NCI-H1105 treated with DMSO at 0.1 percent for 48 hours (cell line): ENCODE data around the gene TNIP3.
"Not testable (repeated sequence)": the region's sequence is repeated elsewhere in the genome, so short reads cannot be mapped to it uniquely, and the experiment has no call there.

Experiments
- DNase-seq: peaks from one replicate; lab custom pipeline; 2025; lab: John Stamatoyannopoulos, UW

Gene TNIP3

DNA sequence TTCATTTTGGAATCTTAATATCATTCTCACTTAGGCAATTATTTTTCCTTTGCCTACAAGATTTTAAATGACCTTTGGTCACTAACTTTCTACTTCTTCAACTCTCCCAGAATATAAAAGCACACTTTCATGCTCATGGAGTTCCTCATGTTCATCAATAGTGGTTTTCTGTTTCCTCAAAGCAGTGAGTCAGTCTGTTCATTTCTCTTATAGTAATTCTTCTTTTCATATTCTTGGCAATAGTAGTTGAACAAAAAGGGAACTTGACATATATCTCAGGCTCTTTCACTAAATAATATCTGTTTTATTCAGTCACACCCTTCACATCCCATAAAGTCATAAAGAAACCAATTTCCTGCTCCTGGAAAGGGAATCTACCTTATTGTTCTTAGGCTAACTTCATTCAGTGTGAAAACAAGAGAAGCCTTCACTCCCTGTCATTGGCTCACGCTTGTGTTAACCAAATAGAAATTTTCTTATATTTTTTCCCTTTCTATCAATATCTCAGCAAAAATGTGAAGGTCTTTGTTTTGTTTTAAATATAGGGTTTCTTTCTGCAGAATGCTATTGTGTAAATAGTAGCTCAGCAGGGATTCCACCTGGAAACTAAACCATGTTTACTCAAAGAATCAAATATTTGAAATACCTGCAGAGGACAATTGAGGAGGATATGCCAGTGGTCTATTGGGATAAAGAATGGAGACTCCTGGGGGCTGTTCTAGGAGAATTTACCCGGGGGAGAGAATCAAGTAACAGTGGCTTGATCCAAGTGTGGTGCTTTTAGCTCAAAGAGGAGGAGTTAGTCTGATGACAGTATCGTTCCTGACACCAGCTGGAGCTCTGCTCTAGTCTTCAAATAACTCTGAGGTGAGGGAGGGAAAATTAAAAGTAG, 13.4 kb upstream of the TNIP3 start:
- no peak for DNase-seq

DNA sequence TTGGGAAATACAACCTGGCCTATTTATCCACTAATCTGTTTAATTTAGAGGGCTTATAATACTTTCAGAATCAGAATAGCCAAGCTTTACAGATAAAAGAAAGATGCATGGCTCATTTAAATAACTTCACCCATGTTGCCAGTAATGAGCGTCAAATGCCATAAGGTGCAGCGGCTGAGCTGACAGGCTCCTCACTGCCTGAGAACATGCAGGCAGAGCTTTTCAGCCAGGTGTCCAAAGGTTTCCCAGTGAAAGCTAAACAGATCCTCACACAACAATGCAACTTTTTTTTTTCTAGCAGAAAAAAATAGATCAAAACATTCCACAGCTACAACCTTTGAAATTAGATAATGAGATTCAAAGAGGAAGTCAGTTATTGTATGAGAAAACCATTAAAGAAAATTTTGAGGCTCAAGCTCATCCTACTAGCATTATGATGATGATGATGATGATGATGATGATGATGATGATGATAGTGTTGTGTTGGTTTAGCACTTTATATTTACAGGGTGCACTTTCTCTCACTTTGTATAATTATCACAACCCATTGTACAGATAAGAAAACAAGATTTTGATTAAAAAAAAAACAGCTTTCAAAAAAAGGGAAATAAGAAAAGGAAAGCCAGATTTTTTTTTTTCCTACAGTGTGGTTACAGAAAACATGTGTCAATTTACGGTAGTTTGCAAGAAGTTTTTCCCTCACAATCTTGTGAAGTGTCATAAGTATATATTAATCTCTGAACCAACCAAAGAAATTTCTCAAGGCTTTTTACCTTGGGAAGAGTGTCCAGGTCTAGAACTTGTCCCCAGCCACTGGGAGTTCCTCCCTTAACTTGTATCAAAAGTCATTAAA, 12.2 kb upstream of the TNIP3 start:
- DNase-seq = no peak

DNA sequence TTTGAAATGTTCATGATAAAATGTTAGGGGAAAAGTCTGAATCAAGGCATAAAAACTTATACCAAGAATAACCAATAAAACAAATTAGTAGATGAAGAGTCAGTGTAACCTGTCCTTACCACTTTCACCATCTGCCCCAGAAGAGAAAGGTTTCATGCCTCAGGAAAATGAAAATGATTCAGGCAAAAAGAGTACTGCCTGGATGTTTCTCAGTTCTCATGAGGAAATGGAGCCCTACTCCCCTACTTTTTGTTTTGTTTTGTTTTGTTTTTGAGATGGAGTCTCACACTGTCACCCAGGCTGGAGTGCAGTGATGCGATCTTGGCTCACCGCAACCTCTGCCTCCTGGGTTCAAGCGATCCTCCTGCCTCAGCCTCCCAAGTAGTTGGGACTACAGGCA, 7.4 kb upstream of the TNIP3 start:
- not testable (repeated sequence) for DNase-seq

DNA sequence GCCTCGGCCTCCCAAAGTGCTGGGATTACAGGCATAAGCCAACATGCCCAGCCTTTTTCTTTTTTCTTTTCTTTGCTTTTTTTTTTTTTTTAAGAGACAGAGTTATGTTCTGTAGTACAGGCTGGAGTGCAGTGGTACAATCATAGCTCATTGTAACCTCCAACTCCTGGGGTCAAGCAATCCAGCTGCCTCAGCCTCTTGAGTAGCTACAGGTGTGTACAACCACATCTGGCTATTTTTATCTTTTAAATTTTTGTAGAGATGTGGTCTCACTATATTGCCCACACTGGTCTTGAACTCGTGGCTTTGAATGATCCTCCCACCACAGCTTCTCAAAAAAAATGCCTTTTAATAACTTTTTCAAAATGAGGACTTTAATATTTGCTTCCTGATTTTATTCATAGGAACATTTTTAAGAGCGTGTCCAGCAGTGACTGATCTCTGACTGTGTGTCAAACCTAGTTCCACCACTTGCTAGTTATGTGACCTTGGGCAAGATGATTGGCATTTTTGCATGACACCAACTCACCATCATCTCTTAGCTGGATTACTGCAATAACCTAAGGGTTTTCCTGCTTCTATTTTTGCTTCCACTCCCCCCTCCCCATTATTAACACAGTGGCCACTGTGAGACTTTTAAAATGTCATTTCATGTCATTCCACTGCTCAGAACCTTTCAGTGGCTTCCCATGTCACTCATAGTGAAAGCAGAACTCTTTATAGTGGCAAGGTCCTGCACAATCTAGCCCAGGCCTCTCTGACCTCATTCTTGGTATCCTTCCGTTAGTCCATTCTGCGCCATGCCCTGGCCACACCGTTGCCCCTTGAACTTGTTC, 4.5 kb upstream of the TNIP3 start:
- DNase-seq = no peak

DNA sequence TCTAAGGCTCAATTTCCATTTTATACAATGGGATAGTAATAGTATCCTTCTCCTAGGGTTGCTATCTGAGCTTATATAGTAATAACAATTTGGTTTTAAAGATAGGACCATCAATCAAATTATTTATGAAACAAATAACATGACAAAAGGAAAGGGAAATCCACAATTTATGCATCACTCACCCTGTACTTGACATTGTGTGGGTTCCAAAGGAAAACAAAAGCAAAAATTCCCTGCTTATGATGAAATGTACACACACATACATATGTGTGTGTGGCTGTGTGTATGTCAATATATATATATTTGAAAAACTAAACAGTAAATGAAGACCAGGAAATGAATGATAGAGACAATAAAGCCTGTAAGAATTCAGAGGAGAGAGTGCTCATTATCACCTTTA, 2.9 kb upstream of the TNIP3 start:
- DNase-seq = no peak

DNA sequence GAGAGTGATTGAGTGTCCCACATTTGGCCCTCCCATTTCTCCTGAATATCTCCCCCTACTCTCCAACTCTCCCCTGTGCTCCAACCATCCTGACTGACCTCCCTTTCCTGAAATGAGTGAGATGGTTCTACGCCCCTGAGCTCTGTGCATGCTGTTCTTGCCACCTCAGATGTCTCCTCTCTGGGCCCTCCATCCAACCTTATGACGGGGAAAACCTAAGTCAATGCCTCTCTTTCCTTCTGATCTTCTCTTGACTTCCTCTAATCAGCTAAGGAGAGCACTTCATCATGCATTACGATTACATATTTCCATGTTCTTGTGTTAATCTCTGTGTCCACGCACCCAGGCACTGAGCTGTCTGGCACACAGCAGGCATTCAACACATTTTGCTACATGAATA, 1.1 kb upstream of the TNIP3 start:
- no peak for DNase-seq

DNA sequence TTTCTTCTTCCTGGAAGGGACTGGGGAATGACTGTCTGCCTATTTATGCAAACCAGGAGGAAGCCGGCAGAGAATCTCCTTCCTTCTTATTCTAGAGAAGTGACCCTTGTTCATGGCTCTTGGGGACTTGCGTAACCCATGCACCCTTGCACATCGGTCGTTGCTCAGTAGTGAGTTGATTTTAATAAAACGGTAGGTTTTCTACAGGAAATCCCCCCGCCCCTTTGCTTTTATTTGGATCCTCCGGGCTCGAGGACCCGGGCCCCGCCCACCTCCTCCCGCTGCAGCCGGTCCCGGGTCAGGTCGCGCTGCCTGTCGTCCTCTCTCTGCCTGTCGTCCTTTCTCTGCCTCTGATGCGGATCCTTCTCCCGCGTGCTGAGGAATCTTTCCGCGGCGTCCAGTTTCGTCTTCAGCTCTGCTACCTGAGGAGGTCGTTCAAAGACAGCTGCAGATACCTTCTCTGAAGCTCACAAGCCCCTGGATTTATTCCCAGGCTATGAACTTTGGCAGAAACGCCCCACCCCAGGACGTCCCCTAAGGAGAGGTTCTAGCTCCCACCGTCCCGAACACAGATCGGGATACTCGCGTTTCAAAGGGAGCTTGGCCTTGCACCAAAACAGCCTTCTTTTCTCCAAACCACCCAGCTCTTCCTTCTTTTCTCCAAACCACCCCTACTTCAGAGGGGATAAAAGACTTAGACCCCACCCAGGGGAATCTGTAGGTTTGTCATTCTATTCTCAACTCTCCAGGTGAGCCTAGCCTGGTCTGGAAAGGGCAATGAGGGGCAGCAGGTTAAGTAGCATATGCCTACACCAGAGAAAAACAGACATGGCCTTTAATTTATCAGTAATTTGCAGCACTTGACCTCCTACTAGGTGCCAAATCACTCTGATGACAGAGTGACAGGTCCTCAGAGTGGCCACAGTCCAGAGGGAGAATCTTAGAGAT, 7.0 kb downstream of the TNIP3 start:
- DNase-seq = no peak

DNA sequence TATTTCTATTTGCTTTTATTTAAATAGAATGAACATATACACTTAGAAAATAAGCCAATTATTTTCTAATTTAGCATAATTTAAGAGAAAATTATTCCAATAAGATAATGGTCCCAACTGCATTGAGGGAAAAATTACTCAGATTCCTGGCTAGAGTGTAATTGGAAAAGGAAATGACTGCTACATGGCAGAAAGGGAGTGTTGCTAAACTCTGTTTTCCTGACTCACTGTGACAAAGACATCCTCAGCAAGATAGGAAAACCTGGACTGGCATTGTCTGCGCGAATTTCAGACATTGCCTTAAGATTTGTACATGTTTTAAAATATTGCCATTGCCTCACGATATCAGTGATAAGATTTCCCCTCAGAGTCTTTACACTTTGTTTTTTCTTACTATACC, 8.2 kb downstream of the TNIP3 start:
- no peak for DNase-seq

DNA sequence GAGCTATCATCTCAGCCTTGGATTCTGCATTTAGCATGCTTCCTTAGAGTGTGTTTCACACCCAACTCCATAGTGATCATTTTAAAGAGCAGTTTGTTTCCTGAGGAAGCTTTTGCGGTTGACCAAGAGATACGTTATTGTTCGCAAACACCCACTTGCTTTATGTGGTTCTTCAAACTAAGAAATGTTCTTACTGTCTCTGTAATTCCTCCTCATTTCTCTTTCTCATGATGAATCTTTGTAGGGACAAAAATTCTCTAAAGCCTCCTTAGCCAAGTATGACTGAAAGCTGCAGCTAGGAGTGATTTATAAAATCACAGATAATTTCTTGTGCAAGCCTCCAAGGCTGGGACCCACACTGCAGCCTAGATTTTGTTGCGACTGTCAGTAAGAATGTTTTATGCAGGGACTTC, 10.0 kb downstream of the TNIP3 start:
- DNase-seq = no peak

DNA sequence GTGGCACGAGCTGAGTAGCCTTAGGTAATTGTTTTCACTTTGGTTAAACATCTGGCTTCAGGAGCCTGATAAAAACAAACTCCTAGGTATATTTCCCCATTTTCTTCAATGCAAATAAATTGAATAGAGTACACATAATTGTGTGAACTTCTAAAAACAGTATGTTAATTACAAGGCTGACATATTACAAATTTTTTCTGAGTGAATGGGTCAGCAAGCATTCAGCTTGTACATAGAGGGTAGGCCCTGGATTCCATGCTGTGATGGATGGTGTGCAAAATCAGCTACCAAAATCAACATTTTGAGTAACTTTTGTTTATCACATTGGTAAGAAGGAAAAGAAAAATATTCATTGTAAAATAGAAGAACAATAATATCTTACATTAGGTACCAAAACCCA, 12.2 kb downstream of the TNIP3 start:
- no peak for DNase-seq

DNA sequence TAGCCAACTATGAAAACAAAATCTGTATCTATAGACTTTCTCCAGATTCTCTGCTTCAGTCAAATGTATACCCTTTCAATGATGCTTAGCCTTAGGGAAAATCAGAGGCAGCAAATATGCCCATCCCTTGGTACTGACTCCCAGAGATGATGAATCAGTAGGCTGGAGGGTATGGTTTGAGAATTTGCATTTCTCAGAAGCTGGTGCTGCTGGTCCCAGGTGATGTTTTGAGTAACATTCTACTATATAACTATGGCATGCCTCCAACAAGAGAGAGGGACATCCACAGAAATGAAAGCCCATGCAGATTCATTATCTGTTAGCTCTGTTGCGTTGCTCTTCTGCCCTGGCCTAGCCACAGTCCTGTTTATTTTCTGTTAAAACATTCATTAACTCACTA, 13.6 kb downstream of the TNIP3 start:
- no peak for DNase-seq

DNA sequence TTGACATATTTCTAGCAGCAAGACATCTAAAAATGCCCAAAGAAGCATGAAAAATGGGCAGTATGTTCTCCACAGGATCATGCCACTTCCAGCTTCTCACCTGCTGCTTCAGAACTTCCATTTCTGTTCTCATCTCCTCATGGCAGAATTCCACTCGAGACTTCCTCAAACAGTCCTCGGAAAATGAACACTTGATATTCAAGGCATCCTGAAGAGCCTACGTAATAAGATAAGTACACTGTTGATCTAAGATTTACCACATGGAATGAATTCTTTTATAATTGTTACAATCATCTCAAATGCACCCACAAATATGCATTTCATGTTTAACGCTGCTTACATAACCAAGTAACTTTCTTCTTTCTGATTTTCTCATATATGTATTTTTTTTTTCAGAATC, 14.1 kb downstream of the TNIP3 start:
- no peak for DNase-seq

DNA sequence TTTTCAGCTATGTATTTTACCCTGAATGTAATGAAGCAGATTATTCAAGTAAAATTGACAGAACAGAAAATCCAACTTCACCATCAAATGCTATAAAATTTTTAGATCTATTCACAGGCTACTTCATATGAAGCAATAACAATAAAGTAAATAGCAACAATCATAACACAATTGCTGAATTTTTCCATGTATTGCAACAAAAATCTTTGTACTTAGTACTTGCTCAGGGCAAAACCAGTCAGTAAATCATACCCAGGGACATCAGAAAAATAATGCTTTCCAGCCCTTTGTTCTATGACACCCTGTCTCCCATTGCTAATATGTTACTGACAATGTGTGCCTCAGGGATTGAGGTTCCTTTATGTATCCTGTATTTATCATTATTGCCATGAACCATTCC, 15.5 kb downstream of the TNIP3 start:
- no peak for DNase-seq

DNA sequence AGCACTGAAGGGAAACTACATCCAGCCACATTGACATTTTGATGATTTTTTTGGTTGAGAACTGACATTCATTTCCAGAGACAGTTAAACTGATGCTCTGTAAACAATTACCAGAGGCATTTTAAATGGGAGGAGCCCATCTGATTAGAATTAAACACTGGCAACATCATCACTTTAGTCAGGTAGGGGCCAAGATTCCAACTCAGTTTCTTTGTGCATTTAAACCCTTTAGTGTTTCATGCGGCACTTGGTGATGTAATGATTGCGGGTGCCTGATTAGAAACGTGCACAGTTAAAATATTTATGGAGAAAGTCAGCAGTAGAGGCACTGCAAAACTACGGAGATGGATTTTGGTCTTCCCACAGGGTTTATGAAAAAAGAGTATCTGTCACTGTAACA, 16.1 kb downstream of the TNIP3 start:
- no peak for DNase-seq

DNA sequence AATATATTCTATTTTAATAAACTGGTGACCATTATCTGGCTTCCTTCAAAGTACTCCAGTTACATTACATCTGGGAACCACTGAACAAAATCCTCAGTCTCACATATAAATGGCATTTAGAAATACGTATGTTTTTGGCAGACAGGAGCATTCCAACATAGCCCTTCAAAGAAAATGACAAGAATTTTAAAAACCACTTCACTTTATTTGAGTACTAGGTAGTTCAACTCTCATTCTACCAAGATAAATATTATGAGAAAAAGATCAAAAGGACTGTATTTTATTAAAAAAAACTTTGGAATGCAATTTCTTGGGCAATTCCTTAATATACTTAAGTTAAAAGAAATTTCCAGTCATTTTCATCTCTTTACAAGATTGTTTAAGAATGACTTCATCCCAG, 17.6 kb downstream of the TNIP3 start:
- DNase-seq = no peak

DNA sequence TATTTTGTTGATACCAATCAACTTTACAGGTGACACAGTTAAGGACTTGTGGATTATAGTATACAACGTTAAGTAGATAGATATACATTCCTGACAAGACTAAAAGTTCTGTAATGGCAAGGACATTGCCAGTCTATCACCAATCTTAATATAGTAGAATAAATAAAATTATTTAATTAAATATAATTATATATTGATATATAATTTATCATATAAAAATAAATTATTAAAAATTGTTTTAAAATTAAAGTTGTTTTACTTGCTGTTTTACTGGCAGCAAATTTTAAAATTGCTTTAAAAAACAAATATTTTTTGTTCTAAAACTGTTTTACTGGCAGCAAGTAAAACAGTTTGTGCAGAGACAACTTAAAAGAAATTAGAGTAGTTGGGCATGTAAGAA, 18.7 kb downstream of the TNIP3 start:
- DNase-seq = no peak

DNA sequence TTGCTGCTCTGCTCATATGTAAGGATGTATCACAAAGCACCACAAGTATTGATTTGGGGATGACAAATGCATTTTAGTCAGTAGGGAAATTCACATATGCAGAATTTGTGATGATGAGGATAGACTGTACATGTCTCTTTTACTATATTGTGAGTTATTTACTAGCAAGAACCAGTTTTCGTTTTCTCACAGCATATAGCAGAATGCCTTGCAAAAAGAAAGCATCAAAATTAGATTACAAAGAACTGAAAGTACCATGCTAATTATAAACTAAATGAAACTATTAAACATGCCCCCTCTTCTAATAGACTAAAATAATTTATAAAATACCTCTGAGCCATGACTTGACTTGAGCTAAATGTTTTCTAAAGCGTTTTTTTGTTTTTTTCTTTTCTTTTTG, 20.1 kb downstream of the TNIP3 start:
- no peak for DNase-seq

DNA sequence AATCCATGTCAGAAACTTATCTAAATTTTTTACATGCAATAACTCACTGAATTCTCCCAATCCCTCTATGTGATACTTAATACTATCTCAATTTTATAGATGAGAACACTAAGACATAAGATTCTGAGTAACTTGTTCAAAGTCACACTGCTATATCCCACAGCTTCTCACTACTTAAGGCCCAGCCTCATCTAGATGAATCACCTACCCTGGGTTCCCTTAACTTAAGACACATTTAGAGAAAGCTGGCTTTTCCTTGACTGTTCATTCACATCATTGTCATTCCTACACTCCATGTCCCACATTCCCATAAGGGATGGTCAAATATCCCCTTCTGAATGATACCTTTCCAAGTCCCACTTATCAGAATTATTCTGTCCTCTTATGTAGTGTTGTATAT, 21.0 kb downstream of the TNIP3 start:
- no peak for DNase-seq

DNA sequence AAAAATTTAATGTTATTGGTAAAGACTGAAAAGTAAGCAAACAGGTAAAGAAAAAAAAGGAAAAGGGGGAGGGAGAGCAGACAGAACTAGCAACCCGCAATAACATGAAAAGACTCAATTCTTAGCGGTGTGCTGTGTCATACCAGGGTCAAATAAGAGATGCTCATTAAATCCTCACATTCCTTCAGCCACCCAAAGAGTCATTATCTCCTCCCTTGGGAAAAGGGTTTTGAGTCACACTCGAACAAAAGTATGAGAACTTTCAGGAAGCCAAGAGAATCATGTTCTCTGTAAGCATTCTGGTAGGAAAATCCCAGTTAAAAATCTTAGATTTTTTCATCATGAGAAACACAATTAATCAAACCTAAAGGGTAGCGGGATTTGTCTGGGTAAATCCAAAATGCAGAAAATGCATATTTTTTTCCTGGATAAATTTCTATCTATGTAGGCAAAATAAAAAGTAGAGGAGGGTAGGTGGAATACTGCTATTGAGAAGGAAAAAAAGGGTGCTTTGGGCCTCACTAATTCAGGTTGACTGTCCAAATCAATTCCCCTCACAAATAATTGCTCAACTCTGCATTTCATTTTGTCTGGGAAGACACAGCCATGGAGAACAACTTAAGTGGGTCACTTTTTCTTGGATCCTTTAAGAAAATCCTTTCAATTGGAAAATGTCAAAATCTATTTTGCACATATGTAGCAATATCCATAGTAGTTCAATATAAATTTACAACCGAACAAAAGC, 23.2 kb downstream of the TNIP3 start:
- DNase-seq = no peak

DNA sequence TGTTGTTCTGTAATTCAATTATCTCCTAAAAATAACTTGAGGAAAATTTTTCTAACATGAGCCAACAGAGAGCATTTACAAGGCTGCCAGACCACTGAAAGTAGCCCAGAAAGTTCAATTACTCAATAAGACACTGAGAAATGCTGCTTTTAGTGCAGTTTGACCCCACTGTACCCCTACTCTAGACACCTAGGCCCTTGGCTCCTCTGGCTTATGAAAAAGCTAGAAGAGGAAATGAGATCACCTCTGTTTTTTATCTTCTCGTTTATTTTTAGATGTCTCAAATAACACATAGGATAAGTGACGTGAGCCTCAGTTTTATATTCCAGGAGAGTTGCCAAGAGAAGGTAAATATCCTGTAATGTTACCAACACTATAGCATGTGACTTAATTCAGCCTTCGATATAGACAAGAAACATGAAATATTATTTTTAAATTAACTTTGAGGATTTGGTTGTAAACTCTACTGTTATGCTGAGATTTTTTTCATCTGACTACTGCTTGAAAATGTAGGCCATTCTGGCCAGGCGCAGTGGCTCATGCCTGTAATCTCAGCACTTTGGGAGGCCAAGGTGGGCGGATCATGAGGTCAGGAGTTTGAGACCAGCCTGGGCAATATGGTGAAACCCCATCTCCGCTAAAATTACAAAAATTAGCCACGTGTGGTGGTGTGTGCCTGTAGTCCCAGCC, 24.4 kb downstream of the TNIP3 start:
- DNase-seq = no peak
